GM18508 (cell line): ENCODE data around the gene HRH1.
"Not testable (repeated sequence)": the region's sequence is repeated elsewhere in the genome, so short reads cannot be mapped to it uniquely, and the experiment has no call there.

ENCODE experiments used
- ATAC-seq: cut with Tn5 transposase; IDR thresholded peaks from one replicate; pipeline ENCODE4 v1.9.1; 2021; ENCODE audit warnings: moderate number of reproducible peaks; ENCODE audit not compliant: insufficient read depth, unreplicated experiment

Gene HRH1

DNA sequence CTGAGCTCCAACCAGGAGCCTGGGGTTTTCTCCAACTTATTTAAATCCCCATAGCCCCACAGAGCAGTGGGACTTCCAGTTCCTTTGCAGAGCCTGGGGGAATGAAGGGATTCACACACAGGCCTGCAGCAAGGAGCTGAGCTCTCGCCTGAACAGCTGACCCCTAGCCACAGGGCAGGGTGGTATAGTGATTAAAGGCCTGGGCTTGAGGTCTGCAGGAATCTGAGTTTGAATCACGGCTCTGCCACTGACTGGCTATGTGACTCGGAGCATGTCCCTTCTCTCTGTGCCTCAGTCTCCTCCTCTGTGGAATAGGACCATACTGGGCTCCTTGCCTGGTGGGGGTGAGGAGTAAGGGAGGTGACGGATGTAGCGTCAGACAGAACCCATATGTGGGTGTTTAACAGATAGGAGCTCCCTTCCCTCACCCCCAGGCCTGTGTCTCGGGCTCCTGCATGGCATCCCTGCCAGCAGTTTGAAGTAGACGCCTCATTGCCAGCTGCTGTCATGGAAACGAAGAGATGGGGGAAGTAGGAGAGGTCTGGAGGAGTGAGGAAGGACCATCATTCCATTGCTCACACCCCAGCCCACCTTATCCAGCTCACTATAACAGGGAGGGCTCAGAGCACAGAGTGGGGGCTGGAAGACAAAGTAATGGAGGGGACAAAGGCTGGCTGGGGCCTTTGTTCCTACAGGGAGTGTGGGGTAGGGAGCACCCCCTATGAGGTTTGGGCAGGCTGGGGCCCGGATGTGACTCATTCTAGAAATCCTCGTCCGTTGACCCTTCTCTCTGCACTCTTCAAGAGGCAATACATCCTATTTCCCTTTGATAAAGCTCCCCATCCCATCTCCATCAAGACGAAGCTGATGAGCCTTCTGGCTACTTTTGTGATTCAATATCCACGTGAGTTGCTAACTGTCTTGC, 14.8 kb downstream of the HRH1 start:
- ATAC-seq: no peak

GRCh38 chr3:11170052-11170770, 15.9 kb downstream of the HRH1 start:
- ATAC-seq: no peak

GRCh38 chr3:11172096-11172690, 17.9 kb downstream of the HRH1 start:
- ATAC-seq: no peak

DNA sequence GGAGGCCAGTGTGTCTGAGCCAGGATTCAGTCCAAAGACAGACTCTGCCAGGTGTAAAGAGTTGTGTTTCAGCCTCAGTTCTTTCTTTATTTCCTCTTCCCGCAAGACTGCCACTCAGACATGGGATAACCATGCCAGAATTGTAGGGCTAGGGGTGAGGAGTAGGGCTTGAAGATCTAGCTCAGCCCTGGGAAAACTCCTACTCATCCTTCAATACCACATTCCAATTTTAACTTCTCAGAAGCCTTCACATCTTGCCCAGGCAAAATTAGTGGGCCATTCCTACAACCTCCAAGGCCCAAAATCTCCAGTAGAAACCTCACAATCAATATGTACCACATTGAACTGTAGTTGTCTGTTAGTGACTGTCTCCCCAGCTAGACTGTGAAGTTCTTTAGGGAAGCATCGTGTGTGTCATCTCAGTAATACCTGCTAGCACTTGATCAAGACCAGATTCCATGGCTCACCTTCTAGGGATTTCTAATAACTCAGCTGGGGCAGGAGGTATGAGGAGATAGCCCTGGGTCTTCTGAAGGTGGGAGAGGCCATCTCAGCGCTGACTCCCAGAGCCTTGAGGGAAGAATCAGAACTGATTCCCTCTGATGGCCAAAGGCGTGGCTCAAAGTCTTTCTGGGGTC, 19.7 kb downstream of the HRH1 start:
- ATAC-seq: no peak

DNA sequence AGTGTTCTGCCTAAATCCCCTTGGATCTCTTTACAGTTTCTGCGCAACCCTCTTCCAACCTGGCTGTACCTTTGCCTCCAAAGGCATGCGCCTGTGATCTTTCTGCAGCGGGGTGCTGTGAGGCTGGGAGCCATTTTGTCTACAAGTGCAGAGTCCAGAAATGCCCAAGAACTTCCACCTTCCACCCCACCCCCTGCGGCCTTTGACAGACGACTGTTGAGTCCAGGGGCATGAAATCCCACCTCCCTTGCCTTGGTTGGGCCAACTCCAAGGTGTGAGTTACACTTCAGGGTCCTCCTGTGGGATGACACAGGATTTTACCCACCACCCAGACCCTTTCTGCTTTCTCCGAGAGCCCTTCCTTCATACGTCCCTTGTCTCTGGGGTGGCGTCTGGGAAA, 24.1 kb downstream of the HRH1 start:
- ATAC-seq: no peak

- ATAC-seq: not testable (repeated sequence)
These were observed 30.2 kb downstream of the HRH1 start for GRCh38 chr3:11184328-11184969.

DNA sequence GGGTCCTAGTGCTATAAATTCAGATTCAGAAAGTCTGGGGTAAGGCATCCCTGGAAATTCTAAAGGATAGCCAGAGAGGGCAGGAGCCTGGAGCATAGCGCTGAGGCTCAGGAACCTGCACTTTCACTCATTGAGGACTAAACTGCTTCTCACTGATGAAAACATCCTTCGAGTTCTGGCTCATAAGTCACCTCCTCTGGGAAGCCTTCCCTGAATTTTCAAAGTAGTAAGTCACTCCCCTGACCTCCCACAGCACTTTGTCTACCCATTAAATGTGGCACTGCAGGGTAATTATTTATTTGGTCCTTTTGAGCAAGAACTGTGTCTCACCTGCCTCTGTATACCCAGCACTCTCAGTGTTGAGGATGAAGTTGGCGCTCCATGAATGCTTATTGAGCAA, 30.9 kb downstream of the HRH1 start:
- no peak for ATAC-seq

- no peak for ATAC-seq
These were observed 31.4 kb downstream of the HRH1 start for GRCh38 chr3:11185564-11186317.

- no peak for ATAC-seq
These were observed 32.0 kb downstream of the HRH1 start for GRCh38 chr3:11186318-11186692.

DNA sequence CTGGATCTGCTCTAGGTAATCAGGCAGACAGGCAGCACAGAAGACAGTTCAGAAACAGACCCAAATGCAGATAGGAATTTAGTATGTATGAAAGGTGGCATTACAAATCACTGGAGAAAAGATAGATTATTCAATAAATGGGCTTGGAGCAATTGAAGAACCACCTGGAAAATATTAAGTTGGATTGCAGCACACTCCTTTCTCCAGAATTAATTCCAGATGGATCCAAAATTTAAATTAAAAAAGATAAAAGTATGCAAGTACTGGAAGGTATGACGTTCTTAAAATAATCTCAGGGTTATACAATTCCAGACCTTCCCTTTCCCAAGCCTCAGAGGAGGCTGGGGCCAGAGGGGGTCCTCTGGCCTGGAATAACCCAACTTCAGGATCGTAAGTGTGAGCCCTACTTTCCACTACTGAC, 32.5 kb downstream of the HRH1 start:
- no peak for ATAC-seq

DNA sequence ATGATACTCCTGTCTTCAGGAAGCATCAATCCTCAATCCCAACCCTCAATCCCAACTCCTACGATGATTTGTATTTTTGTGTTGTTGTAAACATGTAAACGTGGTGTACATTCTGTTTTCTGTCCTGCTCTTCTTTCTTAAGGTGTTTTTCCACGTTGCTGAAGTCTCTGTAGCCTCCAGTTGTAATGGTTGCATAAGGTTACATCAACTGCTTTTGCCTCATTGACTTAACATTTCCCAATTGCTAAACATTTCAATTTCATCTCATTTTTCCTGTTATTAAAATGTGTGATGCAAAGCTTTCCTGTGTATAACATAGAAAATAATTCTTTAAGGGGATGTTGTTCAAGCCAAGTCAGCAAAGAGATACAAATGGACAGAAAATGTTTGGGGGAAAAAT, 33.4 kb downstream of the HRH1 start:
- ATAC-seq: no peak

- no peak for ATAC-seq
These were observed 33.9 kb downstream of the HRH1 start for GRCh38 chr3:11188231-11188630.

- no peak for ATAC-seq
These were observed 40.9 kb downstream of the HRH1 start for GRCh38 chr3:11195201-11195600.

DNA sequence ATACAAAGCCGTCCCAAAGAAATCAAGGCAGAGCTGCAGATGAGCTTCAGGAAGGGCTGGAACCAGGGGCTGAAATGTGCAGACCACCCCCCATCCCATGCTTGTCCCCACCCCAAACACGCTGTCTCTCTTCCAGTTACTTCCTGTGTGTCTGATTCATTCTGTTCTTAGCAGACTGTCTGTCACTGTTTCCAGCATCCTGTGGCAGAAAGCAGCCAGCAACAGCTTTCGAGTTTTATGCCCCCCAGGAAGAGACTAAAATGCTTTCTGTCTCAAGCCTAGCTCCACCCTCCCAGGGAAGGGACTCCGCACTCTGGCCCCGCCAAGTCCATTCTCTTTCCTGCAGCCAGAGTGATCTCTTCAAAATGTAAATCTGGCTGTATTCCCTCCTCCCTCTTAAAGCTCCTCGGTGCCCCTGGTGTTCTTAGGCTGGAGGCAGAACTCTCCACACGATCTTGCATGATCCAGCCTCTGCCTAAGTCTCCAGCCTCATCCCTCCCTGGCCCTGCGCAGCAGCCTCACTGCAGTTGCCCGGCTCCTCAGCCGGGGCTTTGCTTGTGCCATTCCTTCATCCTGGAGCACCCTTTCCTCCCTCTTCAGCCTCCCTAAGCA, 41.5 kb downstream of the HRH1 start:
- ATAC-seq: no peak

DNA sequence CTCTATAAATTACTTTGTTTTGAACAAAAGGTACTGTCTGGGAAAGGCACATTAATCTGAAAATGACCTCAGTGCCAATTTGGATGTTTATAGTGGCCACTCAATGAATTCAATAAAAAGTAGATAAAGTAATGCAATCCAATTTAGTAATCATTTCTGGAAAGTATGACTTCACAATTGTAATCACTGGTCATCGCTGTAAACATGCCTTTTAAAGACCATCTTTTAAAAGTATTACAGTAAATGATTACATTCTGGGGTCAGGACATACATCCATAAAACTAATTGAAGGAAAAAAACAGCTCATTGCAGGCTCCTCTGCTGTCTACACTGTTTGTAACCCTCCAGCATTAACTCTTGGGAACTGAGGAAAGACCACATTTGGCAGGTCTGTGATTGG, 43.2 kb downstream of the HRH1 start:
- no peak for ATAC-seq

DNA sequence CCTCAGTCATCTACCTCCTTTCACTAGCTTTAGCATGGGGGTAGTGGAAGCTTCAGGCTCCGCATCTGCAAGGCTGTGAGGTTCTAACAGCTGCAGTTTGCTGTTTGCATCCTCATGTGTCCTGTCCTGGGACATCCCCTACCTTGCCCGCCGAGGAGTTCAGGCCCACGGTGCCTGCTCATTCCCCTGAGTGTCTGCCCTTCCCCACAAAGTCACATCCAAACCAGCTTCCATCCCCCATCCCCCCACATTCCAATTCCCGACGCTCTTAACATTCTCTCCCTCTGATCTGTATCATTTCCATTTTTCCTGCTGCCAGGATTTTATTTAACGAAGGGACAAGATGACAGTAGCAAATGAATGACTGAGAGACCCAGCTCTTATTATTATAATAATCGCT, 43.8 kb downstream of the HRH1 start:
- no peak for ATAC-seq

GRCh38 chr3:11198495-11198894, 44.2 kb downstream of the HRH1 start:
- no peak for ATAC-seq

DNA sequence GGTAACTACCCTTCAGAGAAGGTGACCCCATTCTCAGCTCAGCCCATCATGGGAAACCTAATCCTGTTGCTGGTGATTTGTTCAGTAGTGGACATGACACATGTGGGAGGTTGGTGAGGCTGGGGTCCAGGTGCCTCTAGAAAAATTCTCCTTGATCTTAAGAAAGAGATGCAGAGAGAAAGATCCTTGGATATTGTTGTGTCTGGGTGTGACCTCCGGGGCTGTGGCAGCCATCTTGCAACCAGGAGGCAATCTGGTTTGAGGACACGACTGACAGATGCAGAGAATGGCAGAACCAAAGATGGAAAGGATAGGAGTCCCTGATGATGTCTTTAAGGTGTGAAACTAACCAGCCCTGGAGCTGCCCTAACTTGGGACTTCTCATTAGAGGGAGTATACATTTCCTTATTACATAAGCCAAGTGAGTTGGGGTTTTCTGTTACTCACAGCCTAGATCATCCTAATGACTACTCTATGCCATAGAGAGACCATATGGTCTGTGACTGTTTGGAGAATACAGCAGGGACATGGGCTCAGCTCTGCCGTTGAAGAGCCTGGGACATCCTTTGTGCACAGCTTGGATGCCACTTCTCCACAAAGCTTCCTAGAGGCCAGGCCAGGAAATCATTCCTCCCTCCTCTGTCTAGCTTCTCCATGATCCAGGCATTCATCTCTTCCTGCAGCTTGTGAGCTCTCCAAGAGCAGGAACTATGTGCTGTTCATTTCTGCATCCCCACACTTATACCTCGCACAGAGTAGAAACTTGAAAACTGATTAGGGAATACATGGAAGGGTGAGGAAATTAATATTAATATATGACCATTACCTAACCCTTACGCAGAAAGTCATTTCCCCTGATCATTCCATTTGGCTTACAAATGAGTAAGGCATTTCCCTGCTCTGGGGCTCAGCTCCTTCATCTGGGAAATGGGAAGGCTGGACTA, 45.9 kb downstream of the HRH1 start:
- ATAC-seq: no peak
